Measurements from ENCODE around the gene PRR13.

GRCh38 chr12:53478865-53479264 lies 37.3 kb downstream of the PRR13 start:
- TF ChIP-seq FOXM1 (IDR thresholded peaks at IDR 0.05; ENCODE audit: borderline replicate concordance) (no peak), BHLHE40 (IDR thresholded peaks at IDR 0.05; ENCODE audit: borderline replicate concordance) (no peak), CTBP1 (IDR thresholded peaks at IDR 0.05; ENCODE audit: borderline replicate concordance) (no peak), ZNF384 (IDR thresholded peaks at IDR 0.05) (no peak), ELF4 (IDR thresholded peaks at IDR 0.05) (no peak), FOXK2 (IDR thresholded peaks at IDR 0.05) (no peak)

Data from HEK293T (cell line).